ENCODE results near the gene NTSR2. TPM values are rescaled to one million over a fixed set of nuclear protein-coding genes. Genes with fewer than 3 reads are reported as not detected.

The NTSR2 gene
- total and polyA plus RNA-seq, 4 donors, result not detected

DNA sequence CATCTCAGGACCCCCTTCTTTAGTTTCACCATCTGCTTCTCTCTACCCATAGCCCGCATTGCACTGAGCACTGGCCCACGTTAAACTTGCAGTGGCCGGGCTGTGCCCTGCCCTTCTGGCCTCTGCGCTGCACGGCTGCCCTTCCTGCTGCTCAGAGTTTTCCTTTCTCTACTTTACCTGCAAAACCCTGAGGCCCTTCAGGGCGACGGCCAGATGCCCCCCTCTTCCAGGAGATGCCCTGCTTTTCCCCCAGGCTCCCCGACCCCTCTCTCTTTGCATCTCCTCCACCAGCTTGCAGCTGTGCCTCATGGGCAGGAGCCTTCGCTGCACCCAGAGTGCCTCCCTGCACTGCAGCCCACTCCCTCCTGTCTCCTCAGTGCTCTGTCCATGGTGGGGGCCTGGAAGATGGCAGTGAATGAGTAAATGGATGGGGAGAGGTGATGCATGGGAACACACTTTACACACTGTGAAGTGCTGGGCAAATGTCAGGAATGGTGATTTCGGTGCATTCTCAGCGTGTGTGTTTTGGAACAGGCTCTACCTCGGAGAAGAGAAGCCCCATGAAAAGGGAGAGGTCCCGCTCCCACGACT lies 53.8 kb downstream of the NTSR2 start (continued):
- TF ChIP-seq, protein P1, sequence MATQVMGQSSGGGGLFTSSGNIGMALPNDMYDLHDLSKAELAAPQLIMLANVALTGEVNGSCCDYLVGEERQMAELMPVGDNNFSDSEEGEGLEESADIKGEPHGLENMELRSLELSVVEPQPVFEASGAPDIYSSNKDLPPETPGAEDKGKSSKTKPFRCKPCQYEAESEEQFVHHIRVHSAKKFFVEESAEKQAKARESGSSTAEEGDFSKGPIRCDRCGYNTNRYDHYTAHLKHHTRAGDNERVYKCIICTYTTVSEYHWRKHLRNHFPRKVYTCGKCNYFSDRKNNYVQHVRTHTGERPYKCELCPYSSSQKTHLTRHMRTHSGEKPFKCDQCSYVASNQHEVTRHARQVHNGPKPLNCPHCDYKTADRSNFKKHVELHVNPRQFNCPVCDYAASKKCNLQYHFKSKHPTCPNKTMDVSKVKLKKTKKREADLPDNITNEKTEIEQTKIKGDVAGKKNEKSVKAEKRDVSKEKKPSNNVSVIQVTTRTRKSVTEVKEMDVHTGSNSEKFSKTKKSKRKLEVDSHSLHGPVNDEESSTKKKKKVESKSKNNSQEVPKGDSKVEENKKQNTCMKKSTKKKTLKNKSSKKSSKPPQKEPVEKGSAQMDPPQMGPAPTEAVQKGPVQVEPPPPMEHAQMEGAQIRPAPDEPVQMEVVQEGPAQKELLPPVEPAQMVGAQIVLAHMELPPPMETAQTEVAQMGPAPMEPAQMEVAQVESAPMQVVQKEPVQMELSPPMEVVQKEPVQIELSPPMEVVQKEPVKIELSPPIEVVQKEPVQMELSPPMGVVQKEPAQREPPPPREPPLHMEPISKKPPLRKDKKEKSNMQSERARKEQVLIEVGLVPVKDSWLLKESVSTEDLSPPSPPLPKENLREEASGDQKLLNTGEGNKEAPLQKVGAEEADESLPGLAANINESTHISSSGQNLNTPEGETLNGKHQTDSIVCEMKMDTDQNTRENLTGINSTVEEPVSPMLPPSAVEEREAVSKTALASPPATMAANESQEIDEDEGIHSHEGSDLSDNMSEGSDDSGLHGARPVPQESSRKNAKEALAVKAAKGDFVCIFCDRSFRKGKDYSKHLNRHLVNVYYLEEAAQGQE (IDR thresholded peaks at IDR 0.05), result no peak
- TF ChIP-seq RAD21 (IDR thresholded peaks at IDR 0.05), result no peak

DNA sequence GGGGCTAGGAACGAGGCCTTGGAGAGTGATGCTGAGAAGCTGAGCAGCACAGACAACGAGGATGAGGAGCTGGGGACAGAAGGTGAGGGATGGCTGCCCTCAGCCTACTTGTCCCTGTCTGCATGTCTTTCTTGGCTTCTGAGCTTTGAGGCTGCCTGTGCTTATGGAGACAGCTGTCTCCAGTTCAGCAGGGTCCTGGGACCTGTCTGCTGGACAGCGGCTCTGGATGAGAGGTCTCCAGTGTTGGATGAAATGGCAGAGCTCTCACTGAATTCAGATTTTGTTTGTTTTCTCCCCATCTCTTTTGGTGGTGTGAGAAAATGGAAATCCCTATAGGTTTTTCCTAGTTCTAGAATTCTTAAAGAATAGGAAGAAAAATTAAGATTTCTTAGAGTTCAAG lies 54.8 kb downstream of the NTSR2 start:
- WGBS, result 84% methylated on average over 3 of the region's 3 CpGs
- H3K36me3 ChIP-seq (ENCODE audit: control insufficient read depth in 4 of 4, insufficient read depth in 3 of 4, low read depth in 1 of 4, low read length in 3 of 4), result peaks cover 0 to 11% (median under 1%) of the 10 kb centered on the region in 4 donors
- no peak overlapping the region for H3K4me3 ChIP-seq (ENCODE audit: low read depth in 1 of 3, low read length in 3 of 3)
- H3K27me3 ChIP-seq (ENCODE audit: control insufficient read depth in 4 of 4, insufficient read depth in 4 of 4, low read length in 3 of 4), result no peaks in the 10 kb centered on the region
- no peaks in the 10 kb centered on the region for H3K4me1 ChIP-seq (ENCODE audit: control insufficient read depth in 4 of 4, insufficient read depth in 4 of 4, low read length in 3 of 4)
- DNase-seq (ENCODE audit: low spot score), result no peak
- H3K9me3 ChIP-seq (ENCODE audit: control insufficient read depth in 4 of 4, low read length in 3 of 4), result no peaks in the 10 kb centered on the region
- H3K27ac ChIP-seq (ENCODE audit: low read depth in 1 of 2, low read length in 2 of 2), result no peak overlapping the region
- TF ChIP-seq GABPA (IDR thresholded peaks at IDR 0.05 in 1 of 2, conservative IDR thresholded peaks at IDR 0.05 in 1 of 2), result no peak
- no peak for TF ChIP-seq HNF4A (conservative IDR thresholded peaks at IDR 0.05)
- TF ChIP-seq EGR1 (IDR thresholded peaks at IDR 0.05; ENCODE audit: low read depth in 2 of 2), result no peak
- no peak for TF ChIP-seq SP1 (IDR thresholded peaks at IDR 0.05)
- TF ChIP-seq NR2F2 (IDR thresholded peaks at IDR 0.05), result no peak
- TF ChIP-seq JUND (IDR thresholded peaks at IDR 0.05), result no peak
- TF ChIP-seq, protein P1 (IDR thresholded peaks at IDR 0.05), result no peak
- TF ChIP-seq TAF1 (conservative IDR thresholded peaks at IDR 0.05), result no peak
- TF ChIP-seq, protein P2, sequence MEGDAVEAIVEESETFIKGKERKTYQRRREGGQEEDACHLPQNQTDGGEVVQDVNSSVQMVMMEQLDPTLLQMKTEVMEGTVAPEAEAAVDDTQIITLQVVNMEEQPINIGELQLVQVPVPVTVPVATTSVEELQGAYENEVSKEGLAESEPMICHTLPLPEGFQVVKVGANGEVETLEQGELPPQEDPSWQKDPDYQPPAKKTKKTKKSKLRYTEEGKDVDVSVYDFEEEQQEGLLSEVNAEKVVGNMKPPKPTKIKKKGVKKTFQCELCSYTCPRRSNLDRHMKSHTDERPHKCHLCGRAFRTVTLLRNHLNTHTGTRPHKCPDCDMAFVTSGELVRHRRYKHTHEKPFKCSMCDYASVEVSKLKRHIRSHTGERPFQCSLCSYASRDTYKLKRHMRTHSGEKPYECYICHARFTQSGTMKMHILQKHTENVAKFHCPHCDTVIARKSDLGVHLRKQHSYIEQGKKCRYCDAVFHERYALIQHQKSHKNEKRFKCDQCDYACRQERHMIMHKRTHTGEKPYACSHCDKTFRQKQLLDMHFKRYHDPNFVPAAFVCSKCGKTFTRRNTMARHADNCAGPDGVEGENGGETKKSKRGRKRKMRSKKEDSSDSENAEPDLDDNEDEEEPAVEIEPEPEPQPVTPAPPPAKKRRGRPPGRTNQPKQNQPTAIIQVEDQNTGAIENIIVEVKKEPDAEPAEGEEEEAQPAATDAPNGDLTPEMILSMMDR (IDR thresholded peaks at IDR 0.05; ENCODE audit: low read depth, low read length, missing input control), result no peak
- TF ChIP-seq RAD21 (IDR thresholded peaks at IDR 0.05), result no peak
- TF ChIP-seq FOXA1 (IDR thresholded peaks at IDR 0.05), result no peak
- TF ChIP-seq RXRA (IDR thresholded peaks at IDR 0.05), result no peak
- TF ChIP-seq, protein P3, sequence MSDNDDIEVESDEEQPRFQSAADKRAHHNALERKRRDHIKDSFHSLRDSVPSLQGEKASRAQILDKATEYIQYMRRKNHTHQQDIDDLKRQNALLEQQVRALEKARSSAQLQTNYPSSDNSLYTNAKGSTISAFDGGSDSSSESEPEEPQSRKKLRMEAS (IDR thresholded peaks at IDR 0.05), result no peak
- TF ChIP-seq, protein P4, sequence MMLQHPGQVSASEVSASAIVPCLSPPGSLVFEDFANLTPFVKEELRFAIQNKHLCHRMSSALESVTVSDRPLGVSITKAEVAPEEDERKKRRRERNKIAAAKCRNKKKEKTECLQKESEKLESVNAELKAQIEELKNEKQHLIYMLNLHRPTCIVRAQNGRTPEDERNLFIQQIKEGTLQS (IDR thresholded peaks at IDR 0.05), result no peak
- TF ChIP-seq HNF4G (IDR thresholded peaks at IDR 0.05), result no peak
- no peak overlapping the region for H3K9ac ChIP-seq (ENCODE audit: low read depth in 1 of 2, low read length in 2 of 2)
